DOHH2 (cell line): Measurements from ENCODE around the gene CARS2.

ENCODE experiments used
- H3F3A ChIP-seq: fragments of 200-600 bp; sonication (generic), shearing (Covaris generic); 2 replicates; pipeline ENCODE4 v1.6.0; 2016; ENCODE audit warnings: antibody characterized with exemption, mild to moderate bottlenecking; ENCODE audit not compliant: control insufficient read depth, insufficient read depth
- H3K27ac ChIP-seq: fragments of 200-600 bp; sonication (generic); 2 replicates; pipeline ENCODE4 v1.5.1; 2014; ENCODE audit warnings: low read depth, mild to moderate bottlenecking, low read length, moderate library complexity
- H3K27me3 ChIP-seq: fragments of 200-600 bp; sonication (generic); 2 replicates; pipeline ENCODE4 v1.6.1; 2014; ENCODE audit warnings: mild to moderate bottlenecking, low read length, mixed read lengths; ENCODE audit not compliant: control insufficient read depth
- H3K36me3 ChIP-seq: fragments of 200-600 bp; sonication (generic); 2 replicates; pipeline ENCODE4 v1.6.1; 2014; ENCODE audit warnings: mild to moderate bottlenecking, low read length, moderate library complexity, mixed read lengths; ENCODE audit not compliant: control insufficient read depth
- H3K4me1 ChIP-seq: fragments of 200-600 bp; sonication (generic); 2 replicates; pipeline ENCODE4 v1.6.1; 2014; ENCODE audit warnings: mild to moderate bottlenecking, low read length, mixed read lengths; ENCODE audit not compliant: control insufficient read depth
- H3K4me2 ChIP-seq: fragments of 200-600 bp; sonication (generic); 2 replicates; pipeline ENCODE4 v1.6.0; 2014; ENCODE audit warnings: mild to moderate bottlenecking, low read length, moderate library complexity
- H3K4me3 ChIP-seq: fragments of 200-600 bp; sonication (generic); 2 replicates; pipeline ENCODE4 v1.5.1; 2014; ENCODE audit warnings: mild to moderate bottlenecking, low read length, mixed read lengths
- H3K79me2 ChIP-seq: fragments of 200-600 bp; sonication (generic); 2 replicates; pipeline ENCODE4 v1.6.1; 2014; ENCODE audit warnings: mild to moderate bottlenecking, low read length, mixed read lengths; ENCODE audit not compliant: control insufficient read depth
- H3K9me2 ChIP-seq: fragments of 200-600 bp; sonication (generic); replicated peaks from 2 replicates; pipeline ENCODE4 v1.6.1; 2014; ENCODE audit warnings: mild to moderate bottlenecking, low read length, mixed read lengths; ENCODE audit not compliant: control insufficient read depth
- H3K9me3 ChIP-seq: fragments of 200-600 bp; sonication (generic); 2 replicates; pipeline ENCODE4 v1.6.1; 2014; ENCODE audit warnings: antibody characterized with exemption, low read length, mixed read lengths; ENCODE audit not compliant: control insufficient read depth, insufficient read depth
- H4K20me1 ChIP-seq: fragments of 200-600 bp; sonication (generic); 2 replicates; pipeline ENCODE4 v1.6.0; 2014; ENCODE audit warnings: low read depth, mild to moderate bottlenecking, antibody characterized with exemption, low read length, moderate library complexity; ENCODE audit not compliant: control insufficient read depth, insufficient read depth
- CTCF ChIP-seq: fragments of 200-600 bp; sonication (generic); IDR thresholded peaks from one replicate; pipeline ENCODE4 v1.5.1; 2014; ENCODE audit warnings: antibody characterized with exemption, mild to moderate bottlenecking, low read depth, low read length; ENCODE audit not compliant: poor library complexity, severe bottlenecking
- EZH2phosphoT487 ChIP-seq: fragments of 200-600 bp; sonication (generic); IDR thresholded peaks from 2 replicates; pipeline ENCODE4 v1.6.1; 2017; ENCODE audit warnings: borderline replicate concordance, mild to moderate bottlenecking, antibody characterized with exemption, low read length, moderate library complexity, mixed read lengths

Gene CARS2

GRCh38 chr13:110685305-110686020 is 20.5 kb downstream of the CARS2 start:
- Histone ChIP-seq H3F3A (peaks cover 4% of the 10 kb centered on the region; the same call in 1 of the 2 replicates), H3K79me2 (peaks cover 6% of the 10 kb centered on the region; the same call in 1 of the 2 replicates), H4K20me1 (no peaks in the 10 kb centered on the region), H3K4me2 (no peak overlapping the region), H3K27me3 (no peaks in the 10 kb centered on the region), H3K4me1 (no peaks in the 10 kb centered on the region), H3K4me3 (no peak overlapping the region), H3K36me3 (peaks cover 61% of the 10 kb centered on the region), H3K9me3 (no peaks in the 10 kb centered on the region), H3K9me2 (no peaks in the 10 kb centered on the region), H3K27ac (no peak overlapping the region)
- no peak for TF ChIP-seq CTCF
- no peak for TF ChIP-seq EZH2phosphoT487

GRCh38 chr13:110684388-110685056 is 21.4 kb downstream of the CARS2 start:
- Histone ChIP-seq H3K27ac (no peak overlapping the region), H3K4me1 (no peaks in the 10 kb centered on the region), H3K4me3 (no peak overlapping the region), H4K20me1 (no peaks in the 10 kb centered on the region), H3K79me2 (peaks cover 5% of the 10 kb centered on the region; the same call in 1 of the 2 replicates), H3K9me3 (no peaks in the 10 kb centered on the region), H3K4me2 (no peak overlapping the region), H3K27me3 (no peaks in the 10 kb centered on the region), H3K36me3 (peaks cover 62% of the 10 kb centered on the region), H3K9me2 (no peaks in the 10 kb centered on the region), H3F3A (peaks cover 6% of the 10 kb centered on the region; the same call in 1 of the 2 replicates)
- no peak for TF ChIP-seq EZH2phosphoT487
- no peak for TF ChIP-seq CTCF

GRCh38 chr13:110683921-110684320 is 22.0 kb downstream of the CARS2 start:
- H3F3A ChIP-seq = peaks cover 6% of the 10 kb centered on the region; the same call in 1 of the 2 replicates
- no peaks in the 10 kb centered on the region for H3K9me2 ChIP-seq
- H3K4me2 ChIP-seq = no peak overlapping the region
- H3K36me3 ChIP-seq = peaks cover 58% of the 10 kb centered on the region
- H4K20me1 ChIP-seq = no peaks in the 10 kb centered on the region
- TF ChIP-seq CTCF (no peak), EZH2phosphoT487 (no peak)
- H3K4me1 ChIP-seq = no peaks in the 10 kb centered on the region
- H3K9me3 ChIP-seq = no peaks in the 10 kb centered on the region
- no peaks in the 10 kb centered on the region for H3K79me2 ChIP-seq
- no peak overlapping the region for H3K27ac ChIP-seq
- no peak overlapping the region for H3K4me3 ChIP-seq
- H3K27me3 ChIP-seq = no peaks in the 10 kb centered on the region
